Activated CD8-positive, alpha-beta memory T cell treated with anti-CD3 and anti-CD28 coated beads, Interleukin-2, amount 50 U/mL, for 4 hours (primary cell): ENCODE measurements around the gene PLCL2.

Source experiments
- DNase-seq: peaks from one replicate; pipeline ENCODE4 v3.0.0-alpha.2; 2020

Gene PLCL2

DNA sequence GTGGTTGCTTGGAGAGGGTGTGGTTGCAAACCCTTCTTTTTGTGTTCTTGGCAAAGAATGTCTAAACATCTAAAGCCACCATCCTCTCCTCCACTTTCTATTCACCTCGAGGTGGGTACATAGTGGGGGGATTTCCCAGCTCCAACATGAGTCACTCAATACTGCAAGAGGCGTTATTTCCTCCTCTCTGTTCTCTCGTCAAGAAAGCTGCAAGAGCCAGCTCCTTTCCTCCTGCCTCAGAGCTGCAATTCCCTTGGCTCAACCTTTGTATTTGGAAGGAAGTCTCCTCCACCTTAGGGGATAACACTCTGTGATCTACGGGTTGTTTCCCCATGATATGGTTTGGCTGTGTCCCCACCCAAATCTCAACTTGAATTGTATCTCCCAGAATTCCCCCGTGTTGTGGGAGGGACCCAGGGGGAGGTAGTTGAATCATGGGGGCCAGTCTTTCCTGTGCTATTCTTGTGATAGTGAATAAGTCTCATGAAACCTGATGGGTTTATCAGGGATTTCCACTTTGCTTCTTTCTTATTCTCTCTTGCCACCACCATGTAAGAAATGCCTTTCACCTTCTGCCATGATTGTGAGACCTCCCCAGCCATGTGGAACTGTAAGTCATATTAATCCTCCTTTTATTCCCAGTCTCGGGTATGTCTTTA lies 138.4 kb downstream of the PLCL2 start:
- peak; percentile 53 for DNase-seq

DNA sequence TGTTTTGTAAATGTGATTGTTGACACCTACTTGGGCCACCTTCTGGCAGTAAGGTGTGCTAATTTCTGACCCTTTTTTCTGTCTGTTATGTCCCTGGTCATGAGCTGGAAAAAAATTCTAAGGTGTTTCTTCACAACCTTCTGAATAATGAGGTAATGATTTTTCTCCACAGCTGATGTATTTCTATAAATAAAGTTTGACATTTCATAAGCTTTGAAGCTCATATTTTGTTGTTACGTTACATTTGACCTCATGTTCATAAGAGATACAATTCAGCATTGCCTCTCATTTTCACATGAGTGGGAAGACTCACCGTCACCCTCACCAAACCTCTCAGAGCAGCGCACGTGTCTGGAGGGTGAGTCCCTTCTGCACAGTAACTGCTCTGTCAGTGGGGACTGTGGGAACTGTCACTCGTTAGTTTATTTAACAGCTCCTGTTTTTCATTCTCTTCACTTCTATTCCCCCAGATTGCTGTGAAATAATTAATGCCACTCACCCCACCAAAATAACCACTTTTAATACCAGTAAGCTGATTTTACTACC lies 140.9 kb downstream of the PLCL2 start:
- peak; percentile 43 for DNase-seq

DNA sequence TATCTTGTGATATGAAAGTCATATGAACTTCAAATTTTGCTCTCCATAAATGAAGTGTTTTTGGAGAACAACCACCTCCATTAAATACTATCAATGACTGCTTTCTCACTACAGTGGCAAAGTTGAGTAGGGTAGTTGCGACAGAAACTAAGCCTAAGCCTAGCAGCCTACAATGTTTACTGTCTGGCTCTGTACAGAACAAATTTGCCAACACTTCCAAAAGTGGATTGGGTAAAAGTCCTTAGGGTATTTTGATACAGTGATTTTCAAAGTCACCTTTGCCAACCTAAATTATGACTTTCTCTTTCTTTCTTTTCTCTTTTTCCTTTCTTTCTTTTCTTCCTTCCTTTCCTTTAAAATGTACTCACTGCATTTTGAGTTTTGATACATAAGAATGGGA lies 142.6 kb downstream of the PLCL2 start:
- DNase-seq = no peak

DNA sequence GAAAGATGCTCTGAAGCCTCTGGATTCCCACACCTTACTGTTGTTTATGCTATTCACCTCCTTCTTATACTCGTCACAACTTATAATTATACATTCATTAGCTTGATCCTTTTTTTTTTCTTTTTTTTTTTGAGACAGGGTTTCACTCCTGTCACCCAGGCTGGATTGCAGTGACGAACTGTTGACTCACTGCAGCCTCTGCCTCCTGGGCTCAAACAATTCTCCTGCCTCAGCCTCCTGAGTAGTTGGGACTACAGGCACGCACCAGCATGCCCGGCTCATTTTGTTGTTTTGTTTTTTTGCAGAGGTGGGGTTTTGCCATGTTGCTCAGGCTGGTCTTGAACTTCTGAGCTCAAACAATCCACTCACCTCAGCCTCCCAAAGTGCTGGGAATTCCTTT lies 143.6 kb downstream of the PLCL2 start:
- no peak for DNase-seq

DNA sequence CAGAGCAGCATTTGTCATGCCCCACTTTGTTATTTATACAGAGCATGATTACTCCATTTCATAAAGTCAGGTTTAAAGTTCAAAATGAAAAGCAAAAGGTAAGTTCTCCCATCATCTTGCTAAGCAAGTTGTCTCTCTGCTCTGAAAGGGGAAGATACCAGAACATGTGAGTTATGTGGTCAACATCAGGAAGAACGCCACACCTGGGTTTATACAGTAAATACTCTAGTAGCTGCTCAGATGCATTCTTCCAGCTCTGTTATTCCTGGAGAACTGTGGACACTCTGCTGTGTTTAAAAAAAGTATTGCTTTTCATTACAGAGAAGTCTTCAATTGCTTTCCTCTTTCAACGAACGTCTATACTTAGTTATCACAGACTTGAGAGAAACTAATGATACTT lies 145.7 kb downstream of the PLCL2 start:
- no peak for DNase-seq

DNA sequence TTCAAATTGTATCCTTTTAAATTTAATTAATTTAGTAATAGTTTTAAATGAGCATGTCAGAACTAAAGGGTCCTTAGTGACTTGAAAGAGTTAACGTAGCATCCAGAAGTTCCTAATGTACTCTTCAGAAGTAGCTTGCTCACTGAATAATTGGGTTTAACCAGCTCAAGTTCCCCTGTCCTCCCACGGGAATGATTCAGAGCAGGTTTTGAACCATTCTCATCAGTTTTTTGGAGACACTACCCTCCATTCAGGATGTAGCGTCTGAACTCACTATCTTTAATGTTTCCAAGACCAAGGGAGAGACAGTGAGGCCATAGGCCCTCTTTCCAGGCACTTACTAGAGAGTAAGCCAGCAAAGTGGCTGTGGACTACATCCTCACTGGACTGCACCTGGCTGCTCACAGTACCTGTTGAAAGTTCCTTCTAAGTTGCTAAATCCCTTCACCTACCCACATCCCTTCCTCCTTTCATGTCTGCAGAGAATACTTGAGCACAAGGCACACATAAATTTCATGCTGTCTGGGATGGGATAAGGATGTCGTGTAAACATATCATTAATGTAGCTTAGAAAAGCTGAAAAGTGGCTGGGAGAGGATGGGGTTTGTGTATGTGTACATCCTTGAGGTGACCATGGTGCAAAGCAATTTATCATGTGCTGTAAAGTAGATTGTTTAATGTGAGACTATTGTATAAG lies 146.3 kb downstream of the PLCL2 start:
- no peak for DNase-seq

DNA sequence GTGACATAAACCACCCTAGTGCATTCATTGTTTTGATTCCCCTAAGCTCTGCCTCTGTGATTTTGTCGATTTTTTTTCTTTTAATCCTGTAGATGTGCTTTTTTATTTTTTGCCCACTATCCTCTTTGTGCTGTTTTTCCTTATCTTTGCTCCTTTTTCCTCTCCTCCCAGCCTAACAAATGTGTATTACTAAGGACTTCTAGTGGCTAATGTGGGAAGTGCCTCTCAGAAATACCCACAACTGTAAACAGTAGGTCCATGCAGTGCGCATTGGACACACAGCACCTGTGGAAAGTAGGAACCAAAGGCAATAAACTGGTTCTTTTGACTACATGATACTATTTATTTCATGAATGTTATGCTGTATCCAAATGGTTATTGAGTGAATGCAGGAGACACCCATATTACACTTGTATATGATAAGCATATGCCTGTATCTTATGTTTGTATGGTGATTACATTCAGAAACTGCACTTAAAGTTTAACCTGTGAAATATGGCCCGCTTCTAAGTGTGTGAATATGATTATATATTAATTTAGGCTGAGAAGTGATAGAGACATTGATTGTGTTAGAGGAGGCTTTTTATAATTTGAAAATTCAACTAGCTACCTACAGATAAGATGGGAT lies 147.8 kb downstream of the PLCL2 start:
- DNase-seq = no peak

DNA sequence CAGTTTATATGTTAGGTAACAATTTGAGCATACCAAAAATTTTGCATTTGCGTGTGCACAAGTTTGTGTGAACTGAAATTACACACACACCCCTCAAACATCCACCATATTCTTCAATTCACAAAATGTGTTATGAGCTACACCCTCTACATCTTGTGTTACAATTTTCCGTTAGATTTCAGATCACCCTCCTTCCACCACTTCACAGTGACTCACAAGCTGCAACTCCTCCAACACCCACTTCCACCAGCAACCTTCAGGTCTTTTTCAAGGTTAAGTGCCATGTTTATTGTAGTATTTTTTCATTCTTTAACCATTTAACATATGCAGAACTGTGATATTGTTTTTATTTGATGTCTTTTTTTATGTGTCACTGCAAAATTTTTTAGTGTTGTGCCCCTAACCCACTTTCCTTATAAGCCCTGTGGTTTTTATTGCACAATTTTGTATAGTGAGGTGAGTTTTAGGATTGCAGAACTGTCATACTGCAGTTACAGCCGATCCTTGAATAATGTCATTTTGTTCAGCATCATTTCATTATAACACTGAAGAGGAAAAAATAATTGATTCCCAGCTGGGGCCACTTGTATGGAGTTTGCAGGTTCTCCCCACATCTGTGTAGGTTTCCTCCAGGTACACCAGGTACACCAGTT lies 148.9 kb downstream of the PLCL2 start:
- DNase-seq = no peak

DNA sequence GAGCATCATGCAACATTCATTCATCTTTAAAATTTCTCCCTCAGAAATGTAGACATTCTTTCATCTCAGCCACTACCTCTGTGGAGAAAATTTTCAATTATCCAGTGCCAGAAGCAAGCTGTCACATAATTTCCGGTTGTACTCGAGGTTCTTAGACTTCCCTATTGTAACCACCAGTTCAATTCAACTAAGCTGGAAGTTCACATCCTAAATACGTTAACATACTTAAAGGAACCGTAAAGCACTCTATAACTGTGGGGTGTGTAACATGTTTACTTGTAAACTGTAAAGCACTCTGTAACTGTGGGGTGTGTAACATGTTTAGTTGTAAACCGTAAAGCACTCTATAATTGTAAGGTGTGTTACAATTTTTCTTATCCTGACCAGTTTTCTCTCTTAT lies 150.3 kb downstream of the PLCL2 start:
- DNase-seq = no peak

DNA sequence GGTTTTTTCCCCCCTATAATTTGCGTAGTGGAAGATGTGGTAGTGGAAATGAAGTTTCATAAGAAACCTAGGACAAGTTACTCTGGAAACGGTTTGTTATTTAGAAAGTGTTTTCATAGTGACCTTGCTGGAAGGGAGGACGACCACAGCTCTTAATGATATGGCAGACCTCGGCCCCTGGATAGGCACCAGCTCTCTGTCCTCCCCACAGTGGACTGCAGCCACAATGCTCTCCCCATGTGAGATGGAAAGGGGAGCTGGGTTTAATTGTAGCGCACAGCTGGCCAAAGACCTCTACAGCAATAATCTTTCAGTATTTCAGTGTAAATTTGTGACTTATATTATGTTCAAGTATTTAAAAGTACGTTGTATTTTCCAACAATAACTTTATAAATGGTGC lies 151.2 kb downstream of the PLCL2 start:
- no peak for DNase-seq

DNA sequence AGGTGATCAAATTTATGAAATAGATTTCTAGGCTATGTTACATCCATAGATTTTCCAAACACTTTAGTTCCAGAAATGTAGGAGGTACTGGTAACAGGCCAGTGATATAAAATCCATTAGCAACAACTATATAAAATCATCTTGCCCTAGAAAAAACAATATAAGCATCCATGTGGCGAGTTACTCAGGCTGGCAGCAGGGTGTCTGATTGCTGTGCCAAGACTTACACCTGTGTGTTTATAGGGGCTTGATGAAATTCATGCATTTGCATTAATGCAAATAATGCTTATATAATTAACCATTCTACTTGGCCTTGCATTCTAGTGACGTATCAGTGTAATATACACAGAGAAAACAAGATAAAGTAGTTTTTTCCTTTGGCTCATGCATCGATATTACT lies 153.4 kb downstream of the PLCL2 start:
- no peak for DNase-seq

DNA sequence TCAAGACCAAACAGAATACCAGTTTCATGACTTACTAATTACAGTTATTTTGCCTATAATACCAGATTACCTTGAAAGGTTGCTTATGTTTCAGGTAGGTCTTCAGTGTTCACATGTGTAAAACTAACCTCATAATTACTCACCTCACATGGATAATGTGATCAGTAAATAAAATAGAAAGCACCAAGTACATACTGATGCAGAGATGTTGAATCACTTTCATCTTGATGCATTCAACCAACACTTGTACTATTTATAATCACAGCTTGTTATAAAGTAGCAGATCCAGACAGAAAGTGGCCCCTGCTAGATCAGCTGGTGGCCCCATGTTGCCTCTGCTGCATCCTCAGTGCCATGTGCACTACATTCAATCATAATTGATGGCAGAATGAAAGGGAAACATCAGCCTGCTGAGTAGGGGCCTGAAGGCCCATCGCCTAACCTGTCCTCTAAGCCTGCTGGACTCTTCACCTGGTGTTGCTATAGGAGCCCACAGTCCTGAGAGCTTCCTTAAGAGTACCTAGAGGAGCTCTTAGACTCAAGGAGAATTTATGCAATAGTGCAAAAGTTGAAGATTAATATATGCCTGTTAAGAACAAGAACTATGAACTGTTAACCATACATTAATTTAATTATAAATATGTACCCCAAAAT lies 154.3 kb downstream of the PLCL2 start:
- DNase-seq = no peak

DNA sequence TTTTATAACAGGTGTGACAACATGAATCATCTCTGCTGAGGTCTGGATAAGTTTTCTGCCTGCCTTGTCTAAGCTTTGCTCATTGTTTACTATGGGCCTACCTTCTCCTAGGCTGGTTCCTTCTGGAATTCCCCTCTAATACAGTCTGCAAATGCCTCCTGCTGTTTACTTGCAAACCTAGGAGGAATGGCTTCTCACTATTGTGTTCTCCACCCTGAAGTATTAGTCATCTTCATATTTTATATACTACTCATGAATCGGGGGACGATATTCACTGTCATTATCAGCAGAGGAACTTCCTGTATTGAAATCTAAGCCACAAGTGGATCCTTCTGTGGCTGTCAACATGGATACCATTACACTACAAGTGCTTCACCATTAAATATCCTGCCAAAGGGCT lies 154.8 kb downstream of the PLCL2 start:
- DNase-seq = no peak

DNA sequence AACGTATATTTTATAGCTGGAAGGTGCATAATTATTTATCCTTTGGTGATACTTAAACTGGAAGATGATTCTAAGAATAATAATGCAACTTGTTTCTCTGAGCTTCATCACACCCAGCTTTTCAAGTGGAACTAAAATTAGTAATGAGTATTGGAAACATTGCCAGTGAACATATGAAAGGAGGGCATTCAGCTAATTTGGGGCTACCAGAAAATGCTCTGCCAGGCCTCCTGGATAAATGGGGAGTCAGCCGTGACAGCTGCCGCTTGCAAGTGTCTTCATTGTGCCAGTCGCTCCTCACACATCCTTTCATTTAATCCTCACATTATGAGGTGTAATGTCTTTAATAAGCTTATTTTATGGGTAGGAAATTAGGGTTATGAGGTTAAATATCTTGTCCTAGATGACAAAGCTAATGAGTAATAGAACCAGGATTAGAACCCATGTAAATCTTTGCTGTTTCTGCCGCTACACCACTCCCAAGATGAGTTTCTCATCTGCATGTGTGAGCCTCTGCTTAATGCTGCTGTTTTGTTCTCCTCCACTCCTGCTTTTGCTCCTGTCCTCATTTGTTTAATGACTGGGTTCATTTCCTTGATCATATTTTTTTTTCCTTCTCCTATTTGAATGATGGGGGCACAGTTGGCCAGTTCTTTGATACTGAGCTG lies 155.7 kb downstream of the PLCL2 start:
- no peak for DNase-seq

DNA sequence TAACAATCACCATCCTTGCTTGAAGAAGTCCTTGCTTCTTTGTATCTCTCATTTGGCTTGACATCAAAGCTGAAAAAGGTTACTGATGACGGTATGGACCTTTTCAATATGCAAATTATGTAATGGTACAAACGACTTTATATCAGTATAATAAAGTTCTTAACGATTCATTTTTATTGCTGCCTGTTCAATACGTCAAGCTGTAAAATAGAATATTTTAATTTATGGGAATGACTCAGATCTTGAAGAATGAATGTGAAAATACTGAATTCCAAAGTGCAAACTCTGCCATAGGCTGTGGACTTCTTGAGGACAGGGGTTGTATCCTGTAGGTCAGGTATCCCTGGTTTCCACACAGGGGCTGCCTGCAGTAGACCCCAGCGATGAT lies 156.2 kb downstream of the PLCL2 start:
- DNase-seq = no peak

DNA sequence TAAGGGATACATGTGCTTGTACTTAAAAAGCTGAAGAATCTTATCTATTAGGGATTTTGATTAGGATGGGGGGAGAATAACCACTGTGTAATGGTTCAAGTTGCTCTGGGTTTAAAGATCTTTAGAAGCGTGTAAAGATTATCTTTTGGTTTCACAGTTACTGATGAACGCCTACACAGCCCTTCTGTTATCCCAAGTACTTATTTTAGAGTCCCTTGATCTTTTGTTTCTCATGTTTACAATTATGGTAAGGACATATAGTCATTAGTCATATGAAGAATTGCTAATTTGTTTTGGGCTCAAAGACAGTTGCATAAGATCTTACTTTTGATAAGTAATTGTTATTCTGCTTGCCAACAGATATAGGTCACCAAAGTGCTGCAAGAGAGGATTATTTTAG lies 160.1 kb downstream of the PLCL2 start:
- no peak for DNase-seq

DNA sequence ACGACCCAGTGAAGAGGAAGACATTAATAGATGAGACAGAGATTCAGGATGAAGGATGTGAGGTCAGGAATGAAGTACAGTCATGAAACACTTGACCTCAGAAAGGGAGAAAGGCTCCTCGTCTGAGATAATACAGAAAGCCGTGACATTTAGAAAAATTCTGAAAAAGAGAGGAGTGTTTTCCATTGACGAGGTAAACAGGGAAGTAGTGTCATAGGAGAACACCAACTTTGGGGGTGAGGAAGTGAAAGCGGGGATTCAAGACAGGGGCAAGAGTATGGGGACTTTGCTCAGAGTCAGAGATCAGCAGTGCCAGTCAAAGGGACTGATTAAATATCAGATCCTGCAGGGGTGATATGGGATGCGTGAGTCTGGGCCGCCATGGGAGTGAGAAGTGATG lies 160.9 kb downstream of the PLCL2 start:
- DNase-seq = no peak

DNA sequence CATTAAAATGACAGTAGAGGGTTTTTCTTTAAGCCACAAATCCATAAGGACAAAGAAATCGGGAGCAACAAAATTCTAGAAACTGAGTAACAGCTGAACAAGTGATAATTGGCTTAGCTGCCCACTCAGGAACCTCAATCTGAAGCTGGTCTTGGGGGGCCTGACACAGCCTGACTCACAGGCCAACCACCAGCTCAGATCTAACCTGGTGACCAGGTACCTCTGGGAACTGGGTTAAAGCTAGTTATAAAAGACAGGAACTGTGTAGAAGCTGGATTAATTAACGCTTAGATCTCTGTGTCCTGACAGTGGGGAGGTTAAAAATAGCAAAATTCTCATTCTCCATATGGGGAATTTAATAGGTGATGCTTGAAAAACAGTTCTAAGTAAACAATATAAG lies 161.9 kb downstream of the PLCL2 start:
- DNase-seq = no peak

DNA sequence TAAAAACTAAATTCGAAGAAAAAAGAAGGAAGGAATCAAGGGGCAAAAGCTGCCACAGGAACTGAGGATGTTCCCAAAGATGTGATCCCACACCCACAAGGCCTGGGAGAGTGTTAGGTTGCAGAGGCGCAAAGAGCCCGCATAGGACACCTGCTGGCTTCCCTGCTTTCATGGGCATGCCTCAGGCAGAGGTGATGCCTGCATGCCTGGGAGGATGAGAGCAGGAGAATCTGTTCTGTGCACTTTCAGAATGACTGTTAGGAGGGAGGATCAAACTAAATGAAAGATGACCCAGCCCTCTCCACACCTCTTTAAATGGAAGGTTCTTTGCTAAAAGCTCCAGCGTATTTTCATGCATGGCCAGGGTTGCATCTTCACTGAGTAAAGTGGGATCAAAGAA lies 162.4 kb downstream of the PLCL2 start:
- no peak for DNase-seq

DNA sequence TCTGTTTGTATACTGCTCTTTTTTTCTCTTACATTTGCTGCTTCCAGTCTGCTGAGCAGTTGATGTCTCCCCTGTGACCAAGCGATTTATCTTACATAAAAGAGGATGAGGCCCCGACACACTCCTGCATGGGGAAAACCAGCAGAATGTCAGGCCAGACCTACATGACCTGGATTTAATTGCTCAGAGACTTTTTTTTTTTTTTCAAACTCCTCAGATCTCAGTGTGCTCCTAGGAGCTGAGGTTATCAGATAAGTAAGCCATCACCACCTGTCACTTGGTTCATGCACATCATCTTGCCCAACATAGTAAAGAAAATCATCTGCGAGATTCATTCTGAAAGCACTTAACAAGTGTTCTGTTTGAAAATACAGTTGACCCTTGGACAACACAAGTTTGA lies 163.1 kb downstream of the PLCL2 start:
- no peak for DNase-seq

DNA sequence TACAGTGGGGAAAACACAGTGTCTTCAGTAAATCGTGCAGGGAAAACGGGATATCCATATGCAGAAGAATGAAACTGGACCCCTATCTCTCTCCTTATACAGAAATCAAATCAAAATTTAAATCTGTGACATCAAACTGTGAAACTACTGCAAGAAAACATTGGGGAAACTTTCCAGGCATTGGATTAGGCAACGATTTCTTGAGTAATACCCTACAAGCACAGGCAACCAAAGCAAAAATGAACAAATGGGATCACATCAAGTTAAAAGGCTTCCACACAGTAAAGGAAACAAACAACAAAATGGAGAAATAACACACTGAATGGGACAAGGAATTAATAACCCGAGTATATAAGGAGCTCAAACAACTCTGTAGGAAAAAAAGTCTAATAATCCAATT lies 165.3 kb downstream of the PLCL2 start:
- DNase-seq = no peak

DNA sequence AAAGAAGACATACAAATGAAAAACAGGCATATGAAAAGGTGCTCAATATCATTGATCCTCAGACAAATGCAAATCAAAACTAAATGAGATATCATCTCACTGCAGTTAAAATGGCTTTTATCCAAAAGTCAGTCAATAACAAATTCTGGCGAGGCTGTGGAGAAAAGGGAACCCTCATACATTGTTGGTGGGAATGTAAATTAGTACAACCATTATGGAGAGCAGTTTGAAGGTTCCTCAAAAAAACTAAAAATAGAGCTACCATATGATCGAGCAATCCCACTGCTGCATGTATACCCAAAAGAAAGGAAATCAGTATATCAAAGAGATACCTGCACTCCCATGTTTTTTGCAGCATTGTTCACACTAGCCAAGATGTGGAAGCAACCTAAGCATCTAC lies 165.8 kb downstream of the PLCL2 start:
- no peak for DNase-seq

DNA sequence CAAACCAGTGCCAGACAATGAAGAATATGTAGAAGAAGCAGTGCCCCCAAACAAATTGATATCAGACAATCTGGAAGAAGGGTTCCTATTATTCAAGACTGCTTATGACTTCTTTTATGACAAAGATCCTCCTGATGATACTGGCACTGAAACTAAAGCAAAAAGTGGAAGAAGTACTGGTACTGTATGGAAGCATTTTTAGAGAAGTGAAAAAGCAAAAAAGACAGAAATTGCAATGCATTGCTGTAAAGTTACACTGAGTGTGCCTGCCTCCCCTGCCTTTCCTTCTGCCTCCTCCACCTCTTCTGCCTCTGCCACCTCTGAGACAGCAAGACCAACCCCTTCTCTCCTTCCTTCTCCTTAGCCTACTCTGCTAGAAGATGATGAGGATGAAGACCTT lies 167.6 kb downstream of the PLCL2 start:
- DNase-seq = no peak
